Brain microvascular endothelial cell (primary cell): ENCODE measurements around the gene ANXA6.

Experiments
- DNase-seq: peaks from one replicate; pipeline ENCODE4 v3.0.0-alpha.2; 2020
- H3K27ac ChIP-seq: fragments of 250-450 bp; sonication (Bioruptor Pico); 2 replicates; pipeline ENCODE4 v1.5.1; 2020; ENCODE audit warnings: mild to moderate bottlenecking, moderate library complexity
- H3K27me3 ChIP-seq: fragments of 250-450 bp; sonication (Bioruptor Pico); replicated peaks from 2 replicates; pipeline ENCODE4 v1.5.1; 2020; ENCODE audit warnings: mild to moderate bottlenecking
- H3K36me3 ChIP-seq: fragments of 250-450 bp; sonication (Bioruptor Pico); replicated peaks from 2 replicates; pipeline ENCODE4 v1.5.1; 2020; ENCODE audit warnings: mild to moderate bottlenecking
- H3K4me3 ChIP-seq: 2 replicates; pipeline ENCODE4 v1.5.1; 2011; ENCODE audit warnings: low read depth, mild to moderate bottlenecking, control low read depth, low read length, moderate library complexity
- CTCF ChIP-seq: IDR thresholded peaks from 2 replicates; pipeline ENCODE4 v1.5.1; 2011; ENCODE audit warnings: low read depth, mild to moderate bottlenecking, moderate library complexity, low read length, control low read depth, inconsistent platforms; ENCODE audit errors: missing control alignments
- in situ Hi-C: cut with HindIII; loops from 2 replicates; pipeline ENCODE4 v1.10.0; 2017; ENCODE audit warnings: low sequenced_read_pairs, low pct_ligation_motif_present

ANXA6 gene

GRCh38 chr5:151140686-151141459 lies 16.7 kb downstream of the ANXA6 start:
- H3K36me3 ChIP-seq: peaks cover 83% of the 10 kb centered on the region
- H3K27me3 ChIP-seq: no peaks in the 10 kb centered on the region
- no peak for DNase-seq
- no peak for TF ChIP-seq CTCF
- in situ Hi-C loops: no loop called here
- no peak overlapping the region for H3K27ac ChIP-seq
- H3K4me3 ChIP-seq: no peak overlapping the region

GRCh38 chr5:151139646-151140045 lies 17.9 kb downstream of the ANXA6 start:
- no peak for DNase-seq
- in situ Hi-C loops: no loop called here
- peaks cover 85% of the 10 kb centered on the region for H3K36me3 ChIP-seq
- H3K27me3 ChIP-seq: no peaks in the 10 kb centered on the region
- no peak overlapping the region for H3K27ac ChIP-seq
- no peak overlapping the region for H3K4me3 ChIP-seq
- no peak for TF ChIP-seq CTCF

- DNase-seq: no peak
- Histone ChIP-seq H3K27me3 (no peaks in the 10 kb centered on the region), H3K4me3 (no peak overlapping the region), H3K36me3 (peaks cover 88% of the 10 kb centered on the region), H3K27ac (no peak overlapping the region)
- no peak for TF ChIP-seq CTCF
- in situ Hi-C loops: no loop called here
Observed at GRCh38 chr5:151139015-151139414, 18.6 kb downstream of the ANXA6 start.

GRCh38 chr5:151138114-151138513 lies 19.5 kb downstream of the ANXA6 start:
- H3K4me3 ChIP-seq: no peak overlapping the region
- DNase-seq: no peak
- H3K27ac ChIP-seq: no peak overlapping the region
- no peak for TF ChIP-seq CTCF
- in situ Hi-C loops: no loop called here
- H3K27me3 ChIP-seq: no peaks in the 10 kb centered on the region
- H3K36me3 ChIP-seq: peaks cover 88% of the 10 kb centered on the region

- no peak for DNase-seq
- H3K36me3 ChIP-seq: peaks cover 90% of the 10 kb centered on the region
- in situ Hi-C loops: no loop called here
Observed at GRCh38 chr5:151137067-151137825, 20.3 kb downstream of the ANXA6 start.

More at GRCh38 chr5:151137067-151137825, 20.3 kb downstream of the ANXA6 start:
- no peak for TF ChIP-seq CTCF
- H3K4me3 ChIP-seq: no peak overlapping the region
- no peak overlapping the region for H3K27ac ChIP-seq
- no peaks in the 10 kb centered on the region for H3K27me3 ChIP-seq
